Mucosa of rectum (tissue), 2 donors: ENCODE results near the gene PCNA.

ENCODE experiments used
- H3K27ac ChIP-seq, 2 donors: one replicate each; pipeline ENCODE4 v1.7.0; 2013; ENCODE audit warnings: inconsistent platforms in 2 of 2, low read depth in 2 of 2, low read length in 2 of 2
- H3K27me3 ChIP-seq, 2 donors: one replicate each; pipeline ENCODE4 v1.7.0; 2013; ENCODE audit warnings: low read length in 2 of 2; ENCODE audit not compliant: control insufficient read depth in 2 of 2, insufficient read depth in 2 of 2
- H3K36me3 ChIP-seq, 2 donors: one replicate each; pipeline ENCODE4 v1.7.0; 2013; ENCODE audit warnings: low read length in 2 of 2; ENCODE audit not compliant: control insufficient read depth in 2 of 2, insufficient read depth in 2 of 2
- H3K4me1 ChIP-seq, 2 donors: one replicate each; pipeline ENCODE4 v1.7.0; 2013; ENCODE audit warnings: low read length in 2 of 2, mild to moderate bottlenecking in 1 of 2; ENCODE audit not compliant: control insufficient read depth in 2 of 2, insufficient read depth in 2 of 2
- H3K4me3 ChIP-seq, 2 donors: one replicate each; pipeline ENCODE4 v1.7.0; 2013; ENCODE audit warnings: low read length in 2 of 2
- H3K9ac ChIP-seq, 2 donors: one replicate each; pipeline ENCODE4 v1.7.0; 2013; ENCODE audit warnings: low read length in 2 of 2, low read depth in 1 of 2, mild to moderate bottlenecking in 1 of 2
- H3K9me3 ChIP-seq, 2 donors: one replicate each; pipeline ENCODE4 v1.7.0; 2013; ENCODE audit warnings: low read length in 2 of 2; ENCODE audit not compliant: control insufficient read depth in 2 of 2
- donor health status: healthy.
- donor health status: Normal muscosa, but diverticular disease.

PCNA gene

DNA sequence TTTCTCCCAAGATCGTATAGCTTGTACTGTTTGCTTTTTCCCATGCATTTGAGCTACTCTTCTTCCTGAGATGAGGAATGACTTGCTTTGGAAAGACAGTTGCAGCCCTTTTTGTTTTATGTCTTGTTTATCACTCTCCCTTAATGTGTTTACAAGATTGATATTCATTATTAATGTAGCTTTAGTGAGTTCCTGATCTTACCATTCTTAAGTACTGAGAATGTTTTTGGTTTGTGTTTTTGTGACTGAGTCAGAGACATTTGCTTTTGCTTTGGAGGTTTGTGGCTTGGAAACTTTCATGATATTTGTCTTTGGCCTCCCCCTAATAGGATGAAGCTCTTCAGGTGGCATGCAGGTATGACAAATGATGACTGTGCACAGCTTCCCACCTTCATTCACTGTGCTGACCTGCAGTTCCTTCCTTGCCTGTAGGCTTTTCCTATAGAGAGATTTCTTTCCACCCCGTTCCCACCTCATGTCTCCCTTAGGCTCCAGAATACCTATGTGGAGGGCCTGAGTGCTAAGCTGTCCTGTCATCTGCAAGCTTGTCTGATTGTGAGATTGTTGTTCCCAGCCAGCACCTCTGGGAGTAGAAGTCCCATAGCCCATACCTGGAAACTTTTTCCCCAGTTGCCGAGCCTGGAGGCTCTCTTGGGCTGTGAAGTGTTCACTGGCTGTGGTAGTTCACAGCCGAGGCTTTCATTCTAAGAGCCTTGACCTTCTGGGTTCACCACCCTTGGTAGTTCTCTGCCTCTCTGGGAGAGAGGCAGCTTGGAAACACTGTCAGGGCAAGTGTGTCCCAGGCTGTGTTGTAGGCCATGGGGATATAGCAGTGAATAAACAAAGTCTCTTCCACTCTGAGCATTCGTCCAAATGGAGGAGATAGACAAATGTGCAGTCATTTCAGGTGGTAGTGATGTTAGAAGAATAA, 34.1 kb upstream of the PCNA start:
- no peak overlapping the region for H3K4me3 ChIP-seq
- peaks cover 0 to 2% of the 10 kb centered on the region in 2 donors for H3K36me3 ChIP-seq
- H3K27me3 ChIP-seq, result no peaks in the 10 kb centered on the region
- no peaks in the 10 kb centered on the region for H3K9me3 ChIP-seq
- peaks cover 23 to 36% of the 10 kb centered on the region in 2 donors for H3K4me1 ChIP-seq
- H3K27ac ChIP-seq, result no peak overlapping the region
- no peak overlapping the region for H3K9ac ChIP-seq

- no peak overlapping the region for H3K27ac ChIP-seq
- H3K36me3 ChIP-seq, result peaks cover 0 to 2% of the 10 kb centered on the region in 2 donors
- H3K4me3 ChIP-seq, result no peak overlapping the region
- no peaks in the 10 kb centered on the region for H3K9me3 ChIP-seq
- H3K4me1 ChIP-seq, result peaks cover 26 to 36% of the 10 kb centered on the region in 2 donors
- no peak overlapping the region for H3K9ac ChIP-seq
- H3K27me3 ChIP-seq, result no peaks in the 10 kb centered on the region
These were observed 33.4 kb upstream of the PCNA start for GRCh38 chr20:5153152-5153467.

GRCh38 chr20:5150226-5151076, 30.7 kb upstream of the PCNA start:
- Histone ChIP-seq H3K9me3 (no peaks in the 10 kb centered on the region), H3K36me3 (peaks cover 0 to 2% of the 10 kb centered on the region in 2 donors), H3K4me1 (peaks cover 26 to 36% of the 10 kb centered on the region in 2 donors), H3K27me3 (no peaks in the 10 kb centered on the region), H3K9ac (no peak overlapping the region), H3K27ac (peak overlapping the region; percentile 43 to 60), H3K4me3 (no peak overlapping the region)

- H3K27ac ChIP-seq, result peak overlapping the region in 1 of 2 donors; percentile 13
- H3K9me3 ChIP-seq, result no peaks in the 10 kb centered on the region
- peaks cover 26 to 30% of the 10 kb centered on the region in 2 donors for H3K4me1 ChIP-seq
These were observed 30.1 kb upstream of the PCNA start for GRCh38 chr20:5149892-5150225.

GRCh38 chr20:5148581-5148980, 28.8 kb upstream of the PCNA start:
- no peaks in the 10 kb centered on the region for H3K36me3 ChIP-seq
- no peaks in the 10 kb centered on the region for H3K27me3 ChIP-seq
- H3K4me3 ChIP-seq, result no peak overlapping the region
- H3K9me3 ChIP-seq, result no peaks in the 10 kb centered on the region
- peaks cover 24 to 26% of the 10 kb centered on the region in 2 donors for H3K4me1 ChIP-seq
- H3K27ac ChIP-seq, result no peak overlapping the region
- no peak overlapping the region for H3K9ac ChIP-seq

More at GRCh38 chr20:5149892-5150225, 30.1 kb upstream of the PCNA start:
- Histone ChIP-seq H3K27me3 (no peaks in the 10 kb centered on the region), H3K4me3 (no peak overlapping the region), H3K36me3 (peaks cover 0 to 2% of the 10 kb centered on the region in 2 donors), H3K9ac (no peak overlapping the region)

DNA sequence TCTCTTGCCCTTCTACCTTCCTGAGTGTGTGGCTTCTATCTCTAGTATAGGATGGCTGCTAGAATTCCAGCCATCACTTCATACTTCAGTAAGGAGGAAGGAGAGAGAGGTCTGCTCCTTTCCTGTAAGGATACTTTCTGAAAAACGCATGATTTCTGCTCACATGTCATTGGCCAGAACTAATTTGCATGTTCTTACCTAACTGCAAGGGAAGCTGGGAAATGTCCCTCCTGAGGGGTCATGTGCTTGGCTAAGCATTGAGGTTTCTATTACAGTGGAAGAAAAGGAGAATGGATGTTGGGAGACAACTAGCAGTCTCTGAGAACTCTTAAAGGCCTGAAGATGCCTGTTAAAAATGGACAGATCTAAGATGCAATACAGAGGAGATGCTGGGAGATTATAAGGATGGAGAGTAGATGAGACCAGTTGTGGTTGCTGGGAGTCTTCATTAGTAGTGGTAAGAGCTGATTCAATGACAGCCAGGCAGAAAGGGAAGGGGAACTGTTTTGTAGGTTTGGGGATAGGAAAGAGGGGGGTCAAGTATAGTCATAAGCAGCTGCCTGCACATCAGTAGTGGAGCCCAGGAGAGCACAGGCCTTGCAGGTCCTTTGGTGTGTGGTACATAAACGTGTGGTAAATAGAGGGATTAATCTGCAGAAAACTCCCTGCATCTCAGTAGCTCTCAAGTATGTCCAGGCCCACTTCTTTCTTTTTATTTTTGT, 27.3 kb upstream of the PCNA start:
- H3K27ac ChIP-seq, result no peak overlapping the region
- no peak overlapping the region for H3K9ac ChIP-seq
- H3K4me1 ChIP-seq, result peaks cover 16 to 19% of the 10 kb centered on the region in 2 donors
- H3K4me3 ChIP-seq, result no peak overlapping the region
- H3K36me3 ChIP-seq, result no peaks in the 10 kb centered on the region
- H3K27me3 ChIP-seq, result no peaks in the 10 kb centered on the region
- no peaks in the 10 kb centered on the region for H3K9me3 ChIP-seq

DNA sequence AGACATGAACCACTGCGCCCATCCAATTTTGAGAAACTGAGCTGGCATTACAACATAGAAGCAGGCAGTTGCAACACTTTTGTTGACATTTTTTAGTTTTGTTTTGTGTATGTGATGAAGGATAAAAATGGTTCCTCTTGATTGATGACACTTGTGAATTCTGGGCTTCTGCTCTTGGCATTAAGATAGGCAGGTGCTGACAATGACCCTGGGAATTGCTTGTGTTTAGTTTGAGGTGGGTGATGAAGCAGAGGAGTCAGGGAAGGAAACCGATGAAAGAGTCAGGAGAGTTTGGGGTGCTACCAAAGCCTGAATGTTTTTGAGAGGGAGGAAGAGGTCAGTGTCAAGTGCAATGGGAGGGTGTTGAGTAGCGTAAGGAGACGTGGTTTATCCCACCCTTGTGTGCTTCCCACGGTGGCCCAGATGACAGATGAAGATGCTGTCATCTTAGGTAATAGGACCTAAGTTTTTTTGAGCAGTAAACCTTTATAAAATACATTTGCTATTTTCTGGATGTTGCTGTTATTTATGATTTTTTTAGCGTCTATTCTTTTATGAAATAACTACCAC, 26.4 kb upstream of the PCNA start:
- Histone ChIP-seq H3K27me3 (no peaks in the 10 kb centered on the region), H3K4me1 (peaks cover 14 to 19% of the 10 kb centered on the region in 2 donors), H3K4me3 (no peak overlapping the region), H3K36me3 (no peaks in the 10 kb centered on the region), H3K27ac (no peak overlapping the region), H3K9me3 (no peaks in the 10 kb centered on the region), H3K9ac (no peak overlapping the region)

DNA sequence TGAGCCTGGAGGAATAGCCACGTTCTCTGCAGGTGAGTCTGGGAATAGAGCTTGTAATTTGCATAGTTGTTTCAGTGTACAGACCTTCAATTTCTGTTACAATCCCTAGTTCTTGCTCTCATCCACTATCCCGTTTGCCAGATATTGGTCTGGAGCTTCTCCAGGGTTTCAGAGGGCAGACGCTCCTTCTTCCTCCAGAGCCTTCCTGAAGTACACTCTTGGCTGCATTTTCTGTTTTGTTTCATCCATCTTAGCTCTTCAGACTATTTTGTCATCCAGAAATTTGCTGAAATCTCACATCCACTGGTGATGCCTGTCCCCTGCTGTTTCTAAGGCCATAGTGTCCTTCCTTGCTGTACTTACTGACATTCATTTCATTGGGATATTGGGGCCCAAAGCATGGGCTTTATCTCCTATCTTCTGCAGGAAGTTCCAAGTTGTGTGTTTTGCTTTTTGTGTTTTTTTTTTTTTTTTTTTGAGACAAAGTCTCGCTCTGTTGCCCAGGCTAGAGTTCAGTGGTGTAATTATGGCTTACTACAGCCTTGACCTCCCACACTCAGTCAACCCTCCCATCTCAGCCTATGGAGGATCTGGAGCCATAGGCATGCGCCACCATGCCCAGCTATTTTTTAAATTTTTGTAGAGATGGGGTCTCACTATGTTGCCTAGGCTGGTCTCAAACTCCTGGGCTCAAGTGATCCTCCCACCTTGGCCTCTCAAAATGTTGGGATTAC, 25.8 kb upstream of the PCNA start:
- H3K4me1 ChIP-seq, result peaks cover 10 to 16% of the 10 kb centered on the region in 2 donors
- H3K27me3 ChIP-seq, result no peaks in the 10 kb centered on the region
- no peaks in the 10 kb centered on the region for H3K36me3 ChIP-seq
- H3K4me3 ChIP-seq, result no peak overlapping the region
- no peaks in the 10 kb centered on the region for H3K9me3 ChIP-seq
- no peak overlapping the region for H3K9ac ChIP-seq
- no peak overlapping the region for H3K27ac ChIP-seq

DNA sequence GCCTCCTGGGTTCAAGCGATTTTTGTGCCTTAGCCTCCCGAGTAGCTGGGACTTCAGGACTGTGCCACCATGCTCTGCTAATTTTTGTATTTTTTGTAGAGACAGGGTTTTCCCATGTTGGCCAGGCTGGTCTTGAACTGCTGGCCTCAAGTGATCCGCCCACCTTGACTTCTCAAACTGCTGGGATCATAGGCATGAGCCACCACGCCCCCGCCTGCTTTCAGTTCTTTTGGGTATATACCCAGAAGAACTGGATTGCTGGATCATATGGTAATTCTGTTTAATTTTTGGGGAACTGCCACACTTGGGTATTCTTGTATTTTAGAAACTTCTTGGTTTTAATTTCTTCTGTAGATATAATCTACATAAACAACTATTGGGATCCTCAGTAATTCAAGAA, 24.1 kb upstream of the PCNA start:
- no peaks in the 10 kb centered on the region for H3K27me3 ChIP-seq
- no peaks in the 10 kb centered on the region for H3K9me3 ChIP-seq
- no peak overlapping the region for H3K9ac ChIP-seq
- H3K36me3 ChIP-seq, result no peaks in the 10 kb centered on the region
- no peak overlapping the region for H3K4me3 ChIP-seq
- H3K4me1 ChIP-seq, result peaks cover 0 to 5% of the 10 kb centered on the region in 2 donors
- no peak overlapping the region for H3K27ac ChIP-seq
